ENCODE measurements around the gene RAB2B.

RAB2B gene

GRCh38 chr14:21449899-21450216 is 26.9 kb downstream of the RAB2B start:
- TF ChIP-seq EGR1 (IDR thresholded peaks at IDR 0.05) (no peak), EP300 (IDR thresholded peaks at IDR 0.05; ENCODE audit: borderline replicate concordance) (no peak), CREB1 (IDR thresholded peaks at IDR 0.05; ENCODE audit: low read depth) (no peak), TEAD4 (IDR thresholded peaks at IDR 0.05) (no peak), USF1 (IDR thresholded peaks at IDR 0.05) (no peak), TCF12 (IDR thresholded peaks at IDR 0.05; ENCODE audit: low read depth) (no peak), ZBTB7A (IDR thresholded peaks at IDR 0.05; ENCODE audit: low read depth) (no peak), NFIC (IDR thresholded peaks at IDR 0.05) (no peak), REST (IDR thresholded peaks at IDR 0.05; ENCODE audit: low read depth) (no peak), MAX (IDR thresholded peaks at IDR 0.05) (no peak), TAF1 (IDR thresholded peaks at IDR 0.05; ENCODE audit: low read depth) (no peak), CEBPB (IDR thresholded peaks at IDR 0.05) (no peak), YY1 (IDR thresholded peaks at IDR 0.05; ENCODE audit: low read depth) (no peak), RAD21 (IDR thresholded peaks at IDR 0.05; ENCODE audit: low read depth) (no peak), FOXM1 (IDR thresholded peaks at IDR 0.05; ENCODE audit: borderline replicate concordance, low read depth) (no peak)

- no peak for TF ChIP-seq TAF1 (IDR thresholded peaks at IDR 0.05; ENCODE audit: low read depth)
- no peak for TF ChIP-seq ZBTB7A (IDR thresholded peaks at IDR 0.05; ENCODE audit: low read depth)
- TF ChIP-seq YY1 (IDR thresholded peaks at IDR 0.05; ENCODE audit: low read depth), result no peak
- TF ChIP-seq RAD21 (IDR thresholded peaks at IDR 0.05; ENCODE audit: low read depth), result no peak
- no peak for TF ChIP-seq EGR1 (IDR thresholded peaks at IDR 0.05)
- no peak for TF ChIP-seq TCF12 (IDR thresholded peaks at IDR 0.05; ENCODE audit: low read depth)
- TF ChIP-seq EP300 (IDR thresholded peaks at IDR 0.05; ENCODE audit: borderline replicate concordance), result no peak
- TF ChIP-seq FOXM1 (IDR thresholded peaks at IDR 0.05; ENCODE audit: borderline replicate concordance, low read depth), result no peak
- TF ChIP-seq CREB1 (IDR thresholded peaks at IDR 0.05; ENCODE audit: low read depth), result no peak
- no peak for TF ChIP-seq NFIC (IDR thresholded peaks at IDR 0.05)
- TF ChIP-seq MAX (IDR thresholded peaks at IDR 0.05), result no peak
- no peak for TF ChIP-seq TEAD4 (IDR thresholded peaks at IDR 0.05)
- TF ChIP-seq REST (IDR thresholded peaks at IDR 0.05; ENCODE audit: low read depth), result no peak
- TF ChIP-seq CEBPB (IDR thresholded peaks at IDR 0.05), result no peak
- no peak for TF ChIP-seq USF1 (IDR thresholded peaks at IDR 0.05)
Measured at GRCh38 chr14:21440859-21441258, 35.9 kb downstream of the RAB2B start.

GRCh38 chr14:21437063-21437901 is 39.5 kb downstream of the RAB2B start:
- TF ChIP-seq EP300 (IDR thresholded peaks at IDR 0.05; ENCODE audit: borderline replicate concordance), result no peak
- TF ChIP-seq MAX (IDR thresholded peaks at IDR 0.05), result peak; percentile 44
- TF ChIP-seq TCF12 (IDR thresholded peaks at IDR 0.05; ENCODE audit: low read depth), result 0 out of 2 replicates have a peak, but pooled peaks have one; percentile 14
- peak; percentile 79 for TF ChIP-seq YY1 (IDR thresholded peaks at IDR 0.05; ENCODE audit: low read depth)
- TF ChIP-seq USF1 (IDR thresholded peaks at IDR 0.05), result no peak
- no peak for TF ChIP-seq RAD21 (IDR thresholded peaks at IDR 0.05; ENCODE audit: low read depth)
- TF ChIP-seq FOXM1 (IDR thresholded peaks at IDR 0.05; ENCODE audit: borderline replicate concordance, low read depth), result no peak
- TF ChIP-seq REST (IDR thresholded peaks at IDR 0.05; ENCODE audit: low read depth), result no peak
- TF ChIP-seq CREB1 (IDR thresholded peaks at IDR 0.05; ENCODE audit: low read depth), result no peak
- peak; percentile 82 for TF ChIP-seq ZBTB7A (IDR thresholded peaks at IDR 0.05; ENCODE audit: low read depth)
- TF ChIP-seq NFIC (IDR thresholded peaks at IDR 0.05), result no peak
- no peak for TF ChIP-seq TEAD4 (IDR thresholded peaks at IDR 0.05)
- TF ChIP-seq CEBPB (IDR thresholded peaks at IDR 0.05), result no peak
- 0 out of 2 replicates have a peak, but pooled peaks have one; percentile 34 for TF ChIP-seq TAF1 (IDR thresholded peaks at IDR 0.05; ENCODE audit: low read depth)
- TF ChIP-seq EGR1 (IDR thresholded peaks at IDR 0.05), result peak; percentile 45; the same call in 1 of the 2 replicates

All from Ishikawa (cell line).